ENCODE data around the gene NSUN6.

NSUN6 gene

DNA sequence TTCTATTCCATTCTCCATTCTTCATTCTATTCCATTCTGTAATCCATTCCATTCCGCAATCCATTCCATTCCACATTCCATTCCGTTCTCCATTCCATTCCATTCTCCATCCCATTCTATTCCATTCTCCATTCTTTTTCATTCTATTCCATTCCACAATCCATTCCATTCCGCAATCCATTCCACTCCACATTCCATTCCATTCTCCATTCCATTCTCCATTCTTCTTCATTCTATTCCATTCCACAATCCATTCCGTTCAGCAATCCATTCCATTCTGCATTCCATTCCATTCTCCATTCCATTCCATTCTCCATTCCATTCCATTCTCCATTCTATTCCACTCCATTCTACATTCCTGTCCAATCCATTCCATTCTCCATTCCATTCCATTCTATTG is 85.2 kb downstream of the NSUN6 start:
- Mint-ChIP-seq H3K27ac (no peak overlapping the region), H3K9me3 (no peaks in the 10 kb centered on the region)

GRCh38 chr10:18565006-18565405 is 86.4 kb downstream of the NSUN6 start:
- H3K4me3 Mint-ChIP-seq = no peak overlapping the region
- H3K9me3 Mint-ChIP-seq = no peaks in the 10 kb centered on the region
- no peaks in the 10 kb centered on the region for H3K36me3 Mint-ChIP-seq (ENCODE audit: low read depth)
- no peaks in the 10 kb centered on the region for H3K27me3 Mint-ChIP-seq (ENCODE audit: low read depth, poor library complexity)
- H3K4me1 Mint-ChIP-seq = no peaks in the 10 kb centered on the region
- no peak for DNase-seq
- TF ChIP-seq, protein P1, sequence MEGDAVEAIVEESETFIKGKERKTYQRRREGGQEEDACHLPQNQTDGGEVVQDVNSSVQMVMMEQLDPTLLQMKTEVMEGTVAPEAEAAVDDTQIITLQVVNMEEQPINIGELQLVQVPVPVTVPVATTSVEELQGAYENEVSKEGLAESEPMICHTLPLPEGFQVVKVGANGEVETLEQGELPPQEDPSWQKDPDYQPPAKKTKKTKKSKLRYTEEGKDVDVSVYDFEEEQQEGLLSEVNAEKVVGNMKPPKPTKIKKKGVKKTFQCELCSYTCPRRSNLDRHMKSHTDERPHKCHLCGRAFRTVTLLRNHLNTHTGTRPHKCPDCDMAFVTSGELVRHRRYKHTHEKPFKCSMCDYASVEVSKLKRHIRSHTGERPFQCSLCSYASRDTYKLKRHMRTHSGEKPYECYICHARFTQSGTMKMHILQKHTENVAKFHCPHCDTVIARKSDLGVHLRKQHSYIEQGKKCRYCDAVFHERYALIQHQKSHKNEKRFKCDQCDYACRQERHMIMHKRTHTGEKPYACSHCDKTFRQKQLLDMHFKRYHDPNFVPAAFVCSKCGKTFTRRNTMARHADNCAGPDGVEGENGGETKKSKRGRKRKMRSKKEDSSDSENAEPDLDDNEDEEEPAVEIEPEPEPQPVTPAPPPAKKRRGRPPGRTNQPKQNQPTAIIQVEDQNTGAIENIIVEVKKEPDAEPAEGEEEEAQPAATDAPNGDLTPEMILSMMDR (IDR thresholded peaks at IDR 0.05) = no peak
- no peak overlapping the region for H3K27ac Mint-ChIP-seq

More for the DNA sequence above, 85.2 kb downstream of the NSUN6 start:
- TF ChIP-seq, protein P1 (IDR thresholded peaks at IDR 0.05) = no peak
- no peak overlapping the region for H3K4me3 Mint-ChIP-seq
- H3K36me3 Mint-ChIP-seq (ENCODE audit: low read depth) = no peaks in the 10 kb centered on the region
- DNase-seq = no peak
- H3K4me1 Mint-ChIP-seq = no peaks in the 10 kb centered on the region
- no peaks in the 10 kb centered on the region for H3K27me3 Mint-ChIP-seq (ENCODE audit: low read depth, poor library complexity)

- Mint-ChIP-seq H3K27ac (no peak overlapping the region), H3K4me1 (no peaks in the 10 kb centered on the region), H3K9me3 (no peaks in the 10 kb centered on the region), H3K4me3 (no peak overlapping the region), H3K27me3 (ENCODE audit: low read depth, poor library complexity) (no peaks in the 10 kb centered on the region), H3K36me3 (ENCODE audit: low read depth) (no peaks in the 10 kb centered on the region)
- TF ChIP-seq, protein P1 (IDR thresholded peaks at IDR 0.05) = no peak
- no peak for DNase-seq
These were observed 88.2 kb downstream of the NSUN6 start for GRCh38 chr10:18563003-18563726.

- TF ChIP-seq, protein P1 (IDR thresholded peaks at IDR 0.05) = no peak
- no peak overlapping the region for H3K4me3 Mint-ChIP-seq
- no peak overlapping the region for H3K27ac Mint-ChIP-seq
- no peak for DNase-seq
- H3K4me1 Mint-ChIP-seq = no peaks in the 10 kb centered on the region
- H3K36me3 Mint-ChIP-seq (ENCODE audit: low read depth) = no peaks in the 10 kb centered on the region
- H3K27me3 Mint-ChIP-seq (ENCODE audit: low read depth, poor library complexity) = no peaks in the 10 kb centered on the region
- no peaks in the 10 kb centered on the region for H3K9me3 Mint-ChIP-seq
These were observed 89.4 kb downstream of the NSUN6 start for GRCh38 chr10:18561861-18562551.

- Mint-ChIP-seq H3K4me1 (no peaks in the 10 kb centered on the region), H3K4me3 (no peak overlapping the region)
- no peak for DNase-seq
These were observed 93.4 kb downstream of the NSUN6 start for GRCh38 chr10:18557960-18558359.

More at GRCh38 chr10:18557960-18558359, 93.4 kb downstream of the NSUN6 start:
- TF ChIP-seq, protein P1 (IDR thresholded peaks at IDR 0.05) = no peak
- H3K9me3 Mint-ChIP-seq = no peaks in the 10 kb centered on the region
- no peak overlapping the region for H3K27ac Mint-ChIP-seq
- H3K27me3 Mint-ChIP-seq (ENCODE audit: low read depth, poor library complexity) = no peaks in the 10 kb centered on the region
- no peaks in the 10 kb centered on the region for H3K36me3 Mint-ChIP-seq (ENCODE audit: low read depth)

All from nephron progenitor cell (in vitro differentiated cells).